Measurements from ENCODE around the gene VAMP7. TPM values are rescaled to one million over a fixed set of nuclear protein-coding genes. Genes with fewer than 3 reads are reported as not detected.

The VAMP7 gene
- total RNA-seq, 1 experiment from 2014 or later = 78.4 TPM

DNA sequence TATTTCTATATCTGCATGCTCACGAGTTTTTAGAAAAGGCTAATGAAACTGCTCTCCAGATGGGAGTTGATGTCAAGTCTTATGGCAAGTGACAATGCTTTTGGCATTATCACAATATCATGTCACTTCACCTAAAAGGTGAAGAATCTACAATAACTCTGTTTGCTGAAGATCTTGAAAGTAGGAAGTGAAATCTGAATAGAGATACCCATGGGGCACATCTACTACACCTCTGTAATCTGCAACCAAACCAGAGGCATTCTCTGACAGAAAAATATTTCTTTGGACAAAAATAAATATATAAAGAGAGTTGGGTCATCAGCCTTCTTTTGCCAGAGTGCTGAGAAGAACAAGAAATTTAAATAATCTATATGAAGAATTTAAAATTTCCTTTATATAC is 3.9 kb upstream of the VAMP7 start:
- in situ Hi-C loops (cut with HindIII; ENCODE audit: low pct_unique_long_range_greater_than_20kb, low sequenced_read_pairs) = no loop called here
- ChIA-PET POLR2A (no interaction called here), CTCF (no interaction called here)
- Histone ChIP-seq H3K27me3 (ENCODE audit: control insufficient read depth, insufficient read depth, low read length) (peaks cover 3% of the 10 kb centered on the region; the same call in 1 of the 2 replicates), H3K9me3 (ENCODE audit: control insufficient read depth, insufficient read depth, low read depth, low read length) (no peaks in the 10 kb centered on the region), H3K36me3 (ENCODE audit: control insufficient read depth, insufficient read depth, low read length) (no peaks in the 10 kb centered on the region; the same call in 1 of the 2 replicates), H3K27ac (ENCODE audit: low read length) (no peak overlapping the region), H3K4me1 (ENCODE audit: control insufficient read depth, insufficient read depth, low read length) (peaks cover 6% of the 10 kb centered on the region), H3K4me3 (ENCODE audit: low read depth in 2 of 2, low read length in 2 of 2) (no peak overlapping the region)
- no peak for TF ChIP-seq SIN3A (IDR thresholded peaks at IDR 0.05; ENCODE audit: borderline replicate concordance, insufficient read depth, low read depth, low read length)
- no peak for TF ChIP-seq POLR2AphosphoS5 (IDR thresholded peaks at IDR 0.05; ENCODE audit: low read depth, low read length)
- no peak for TF ChIP-seq TCF7L2 (IDR thresholded peaks at IDR 0.05; ENCODE audit: low read depth, low read length)
- TF ChIP-seq, protein P1, sequence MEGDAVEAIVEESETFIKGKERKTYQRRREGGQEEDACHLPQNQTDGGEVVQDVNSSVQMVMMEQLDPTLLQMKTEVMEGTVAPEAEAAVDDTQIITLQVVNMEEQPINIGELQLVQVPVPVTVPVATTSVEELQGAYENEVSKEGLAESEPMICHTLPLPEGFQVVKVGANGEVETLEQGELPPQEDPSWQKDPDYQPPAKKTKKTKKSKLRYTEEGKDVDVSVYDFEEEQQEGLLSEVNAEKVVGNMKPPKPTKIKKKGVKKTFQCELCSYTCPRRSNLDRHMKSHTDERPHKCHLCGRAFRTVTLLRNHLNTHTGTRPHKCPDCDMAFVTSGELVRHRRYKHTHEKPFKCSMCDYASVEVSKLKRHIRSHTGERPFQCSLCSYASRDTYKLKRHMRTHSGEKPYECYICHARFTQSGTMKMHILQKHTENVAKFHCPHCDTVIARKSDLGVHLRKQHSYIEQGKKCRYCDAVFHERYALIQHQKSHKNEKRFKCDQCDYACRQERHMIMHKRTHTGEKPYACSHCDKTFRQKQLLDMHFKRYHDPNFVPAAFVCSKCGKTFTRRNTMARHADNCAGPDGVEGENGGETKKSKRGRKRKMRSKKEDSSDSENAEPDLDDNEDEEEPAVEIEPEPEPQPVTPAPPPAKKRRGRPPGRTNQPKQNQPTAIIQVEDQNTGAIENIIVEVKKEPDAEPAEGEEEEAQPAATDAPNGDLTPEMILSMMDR (IDR thresholded peaks at IDR 0.05) = no peak
- TF ChIP-seq, protein P2, sequence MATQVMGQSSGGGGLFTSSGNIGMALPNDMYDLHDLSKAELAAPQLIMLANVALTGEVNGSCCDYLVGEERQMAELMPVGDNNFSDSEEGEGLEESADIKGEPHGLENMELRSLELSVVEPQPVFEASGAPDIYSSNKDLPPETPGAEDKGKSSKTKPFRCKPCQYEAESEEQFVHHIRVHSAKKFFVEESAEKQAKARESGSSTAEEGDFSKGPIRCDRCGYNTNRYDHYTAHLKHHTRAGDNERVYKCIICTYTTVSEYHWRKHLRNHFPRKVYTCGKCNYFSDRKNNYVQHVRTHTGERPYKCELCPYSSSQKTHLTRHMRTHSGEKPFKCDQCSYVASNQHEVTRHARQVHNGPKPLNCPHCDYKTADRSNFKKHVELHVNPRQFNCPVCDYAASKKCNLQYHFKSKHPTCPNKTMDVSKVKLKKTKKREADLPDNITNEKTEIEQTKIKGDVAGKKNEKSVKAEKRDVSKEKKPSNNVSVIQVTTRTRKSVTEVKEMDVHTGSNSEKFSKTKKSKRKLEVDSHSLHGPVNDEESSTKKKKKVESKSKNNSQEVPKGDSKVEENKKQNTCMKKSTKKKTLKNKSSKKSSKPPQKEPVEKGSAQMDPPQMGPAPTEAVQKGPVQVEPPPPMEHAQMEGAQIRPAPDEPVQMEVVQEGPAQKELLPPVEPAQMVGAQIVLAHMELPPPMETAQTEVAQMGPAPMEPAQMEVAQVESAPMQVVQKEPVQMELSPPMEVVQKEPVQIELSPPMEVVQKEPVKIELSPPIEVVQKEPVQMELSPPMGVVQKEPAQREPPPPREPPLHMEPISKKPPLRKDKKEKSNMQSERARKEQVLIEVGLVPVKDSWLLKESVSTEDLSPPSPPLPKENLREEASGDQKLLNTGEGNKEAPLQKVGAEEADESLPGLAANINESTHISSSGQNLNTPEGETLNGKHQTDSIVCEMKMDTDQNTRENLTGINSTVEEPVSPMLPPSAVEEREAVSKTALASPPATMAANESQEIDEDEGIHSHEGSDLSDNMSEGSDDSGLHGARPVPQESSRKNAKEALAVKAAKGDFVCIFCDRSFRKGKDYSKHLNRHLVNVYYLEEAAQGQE (IDR thresholded peaks at IDR 0.05; ENCODE audit: insufficient read depth in 1 of 2, low read depth in 2 of 2, low read length in 1 of 2) = no peak
- DNase-seq (ENCODE audit: low read depth, low spot score) (no peak), ATAC-seq (no peak)
- intact Hi-C loops (cut with micrococcal nuclease; ENCODE audit: unreplicated experiment) = no loop called here
- BruUV-seq (replicated peaks) = no TSS peak

DNA sequence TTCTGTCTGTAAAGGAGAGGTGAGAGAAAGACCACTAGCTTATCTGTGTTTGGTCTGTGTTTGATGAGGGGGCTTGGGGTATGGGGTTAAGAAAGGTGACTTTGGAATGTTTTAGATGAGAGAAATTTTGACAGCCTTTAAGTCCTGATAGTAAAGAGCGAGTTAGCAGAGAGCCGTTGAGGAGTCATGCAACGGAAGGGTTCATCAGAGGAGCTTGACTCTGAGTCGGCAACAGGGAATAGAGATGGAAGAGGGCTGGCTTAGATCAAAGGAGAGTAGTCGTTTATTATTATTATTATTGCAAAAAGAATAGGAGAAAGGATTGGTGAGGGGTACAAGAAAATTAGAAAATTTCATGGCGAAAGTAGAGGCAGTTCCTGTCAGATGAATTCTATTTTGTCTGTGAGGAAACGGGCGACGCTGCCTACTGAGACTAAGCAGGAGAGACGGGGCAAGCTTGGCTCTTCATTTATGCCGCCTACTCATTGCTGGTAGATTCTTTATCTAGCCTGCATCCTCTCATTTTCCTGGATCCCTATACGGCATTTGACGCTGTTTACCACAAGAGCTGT is 473 bp upstream of the VAMP7 start:
- intact Hi-C loops (cut with micrococcal nuclease; ENCODE audit: unreplicated experiment) (no loop called here), in situ Hi-C loops (cut with HindIII; ENCODE audit: low pct_unique_long_range_greater_than_20kb, low sequenced_read_pairs) (no loop called here)
- DNase-seq (ENCODE audit: low read depth, low spot score) (no peak), ATAC-seq (peak; percentile 40)
- CTCF ChIA-PET = no interaction called here
- Histone ChIP-seq H3K36me3 (ENCODE audit: control insufficient read depth, insufficient read depth, low read length) (no peaks in the 10 kb centered on the region; the same call in 1 of the 2 replicates), H3K27me3 (ENCODE audit: control insufficient read depth, insufficient read depth, low read length) (no peaks in the 10 kb centered on the region; the same call in 1 of the 2 replicates), H3K4me1 (ENCODE audit: control insufficient read depth, insufficient read depth, low read length) (peaks cover 10% of the 10 kb centered on the region), H3K27ac (ENCODE audit: low read length) (no peak overlapping the region), H3K4me3 (ENCODE audit: low read depth in 2 of 2, low read length in 2 of 2) (peak overlapping the region; percentile 87 to 97), H3K9me3 (ENCODE audit: control insufficient read depth, insufficient read depth, low read depth, low read length) (no peaks in the 10 kb centered on the region)
- BruUV-seq (replicated peaks) = no TSS peak
- POLR2A ChIA-PET = no interaction called here
- TF ChIP-seq, protein P2 (IDR thresholded peaks at IDR 0.05; ENCODE audit: insufficient read depth in 1 of 2, low read depth in 2 of 2, low read length in 1 of 2) = no peak
- no peak for TF ChIP-seq TCF7L2 (IDR thresholded peaks at IDR 0.05; ENCODE audit: low read depth, low read length)
- TF ChIP-seq, protein P1 (IDR thresholded peaks at IDR 0.05) = no peak
- TF ChIP-seq POLR2AphosphoS5 (IDR thresholded peaks at IDR 0.05; ENCODE audit: low read depth, low read length) = no peak

All from Panc1 (cell line).